Measurements from ENCODE around the gene AFAP1L1. TPM values are rescaled to one million over a fixed set of nuclear protein-coding genes. Genes with fewer than 3 reads are reported as not detected.

AFAP1L1 gene
- polyA plus RNA-seq, 1 experiment = 1.3 TPM

DNA sequence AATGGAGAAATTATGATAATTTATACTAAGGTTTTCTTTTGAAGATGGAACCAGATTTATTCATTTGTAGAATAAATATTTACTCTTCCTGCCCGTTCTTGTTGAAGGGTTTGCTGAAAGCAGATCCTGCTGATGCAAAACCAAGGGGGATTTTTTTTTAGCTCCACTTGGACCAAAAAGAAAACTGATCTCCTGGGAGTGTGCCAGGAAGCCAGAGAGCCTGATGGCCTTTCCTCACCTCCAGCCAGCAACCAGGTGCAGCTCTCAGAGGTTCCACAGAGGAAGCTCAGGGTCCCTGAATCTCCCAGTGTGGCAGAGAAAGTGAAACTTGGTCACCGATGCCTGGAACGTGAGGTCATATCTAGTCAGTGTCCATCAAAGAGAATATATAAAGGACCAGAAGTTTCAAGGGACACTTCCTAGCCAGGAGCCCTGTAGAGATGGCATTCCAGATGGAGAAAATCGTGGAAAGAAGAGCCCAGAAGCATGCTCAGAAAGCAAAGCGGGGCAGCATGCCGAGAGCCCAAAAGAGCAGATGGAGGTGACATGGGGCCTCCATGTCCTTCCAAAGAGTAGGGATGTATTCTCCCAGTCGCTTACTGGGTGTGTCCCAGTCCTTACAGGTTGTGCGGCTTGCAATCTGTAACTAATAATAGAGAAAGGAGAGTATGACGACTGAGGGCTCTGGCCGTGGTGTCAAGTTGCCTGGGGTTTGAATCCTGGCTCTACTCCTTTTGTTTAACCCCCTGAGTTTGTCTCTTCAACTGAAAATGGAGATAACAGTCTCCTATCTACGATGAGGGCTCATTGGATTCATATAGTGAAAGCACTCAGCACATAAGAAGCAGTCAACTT, 12.2 kb downstream of the AFAP1L1 start:
- no peak for TF ChIP-seq CTCF (IDR thresholded peaks at IDR 0.05; ENCODE audit: insufficient read depth, low read depth, low read length)
- H3K36me3 ChIP-seq (ENCODE audit: control insufficient read depth, insufficient read depth, low read length) = no peaks in the 10 kb centered on the region
- POLR2A ChIA-PET = no interaction called here
- CTCF ChIA-PET = no interaction called here
- H3K27me3 ChIP-seq (ENCODE audit: control insufficient read depth, insufficient read depth, low read length) = no peaks in the 10 kb centered on the region
- no peak for DNase-seq (ENCODE audit: low read depth)
- H3K4me3 ChIP-seq (ENCODE audit: low read depth, low read length) = no peak overlapping the region

GRCh38 chr5:149284501-149284900, 12.8 kb downstream of the AFAP1L1 start:
- Histone ChIP-seq H3K36me3 (ENCODE audit: control insufficient read depth, insufficient read depth, low read length) (no peaks in the 10 kb centered on the region), H3K27me3 (ENCODE audit: control insufficient read depth, insufficient read depth, low read length) (no peaks in the 10 kb centered on the region), H3K4me3 (ENCODE audit: low read depth, low read length) (no peak overlapping the region)
- ChIA-PET CTCF (no interaction called here), POLR2A (no interaction called here)
- TF ChIP-seq CTCF (IDR thresholded peaks at IDR 0.05; ENCODE audit: insufficient read depth, low read depth, low read length) = no peak
- DNase-seq (ENCODE audit: low read depth) = no peak

- TF ChIP-seq CTCF (IDR thresholded peaks at IDR 0.05; ENCODE audit: insufficient read depth, low read depth, low read length) = no peak
- ChIA-PET POLR2A (no interaction called here), CTCF (no interaction called here)
- Histone ChIP-seq H3K36me3 (ENCODE audit: control insufficient read depth, insufficient read depth, low read length) (no peaks in the 10 kb centered on the region), H3K27me3 (ENCODE audit: control insufficient read depth, insufficient read depth, low read length) (no peaks in the 10 kb centered on the region), H3K4me3 (ENCODE audit: low read depth, low read length) (no peak overlapping the region)
- DNase-seq (ENCODE audit: low read depth) = no peak
These were observed 13.5 kb downstream of the AFAP1L1 start for GRCh38 chr5:149285153-149285552.

- Histone ChIP-seq H3K4me3 (ENCODE audit: low read depth, low read length) (no peak overlapping the region), H3K27me3 (ENCODE audit: control insufficient read depth, insufficient read depth, low read length) (peaks cover 3% of the 10 kb centered on the region; the same call in 1 of the 2 replicates), H3K36me3 (ENCODE audit: control insufficient read depth, insufficient read depth, low read length) (no peaks in the 10 kb centered on the region)
- no peak for DNase-seq (ENCODE audit: low read depth)
- TF ChIP-seq CTCF (IDR thresholded peaks at IDR 0.05; ENCODE audit: insufficient read depth, low read depth, low read length) = no peak
- CTCF ChIA-PET = no interaction called here
- POLR2A ChIA-PET = no interaction called here
These were observed 16.8 kb downstream of the AFAP1L1 start for GRCh38 chr5:149288436-149288835.

DNA sequence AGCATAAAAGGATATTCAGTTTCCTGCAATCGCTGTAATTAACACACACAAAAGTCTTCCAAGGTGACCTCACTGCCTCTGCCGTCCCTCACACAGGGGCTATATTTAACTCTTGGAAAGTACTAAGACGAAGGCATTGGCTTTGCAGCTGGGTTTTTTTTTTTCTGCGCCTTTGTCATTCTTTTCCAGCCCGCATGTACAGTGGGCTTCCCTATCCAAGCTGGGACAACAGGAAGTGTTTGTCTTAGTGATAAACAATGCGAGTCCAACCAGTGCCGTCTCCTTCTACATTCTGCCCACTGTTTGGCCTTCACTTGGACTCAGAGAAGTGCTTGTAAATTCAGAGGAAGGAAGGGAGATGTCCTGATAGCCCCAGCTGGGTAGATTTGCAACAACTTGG, 17.6 kb downstream of the AFAP1L1 start:
- Histone ChIP-seq H3K27me3 (ENCODE audit: control insufficient read depth, insufficient read depth, low read length) (peaks cover 3% of the 10 kb centered on the region; the same call in 1 of the 2 replicates), H3K4me3 (ENCODE audit: low read depth, low read length) (no peak overlapping the region), H3K36me3 (ENCODE audit: control insufficient read depth, insufficient read depth, low read length) (no peaks in the 10 kb centered on the region)
- CTCF ChIA-PET = interaction anchor here (1.2 kb wide), 1 partner anchor 20 kb away, joined by 3 read pairs; no protein-coding TSS in a partner anchor
- POLR2A ChIA-PET = no interaction called here
- no peak for TF ChIP-seq CTCF (IDR thresholded peaks at IDR 0.05; ENCODE audit: insufficient read depth, low read depth, low read length)
- no peak for DNase-seq (ENCODE audit: low read depth)
